Activated naive CD8-positive, alpha-beta T cell treated with anti-CD3 and anti-CD28 coated beads, Interleukin-2, amount 10 ng/mL, durations not matched to agents 7 days and 5 days (primary cell): ENCODE data around the gene PKD1. TPM values are rescaled to one million over a fixed set of nuclear protein-coding genes. Genes with fewer than 3 reads are reported as not detected.

Experiments used
- ATAC-seq: fragments of 150-1000 bp; cut with Tn5 transposase; one replicate; pipeline ENCODE4 v1.10.0; 2021; ENCODE audit warnings: low read depth, moderate library complexity
- POLR2A ChIA-PET: fragments of 350-600 bp; sonication (Branson Sonifier 250); formaldehyde crosslinking; loops from one replicate; lab custom pipeline; 2021; ENCODE audit warnings: antibody characterized with exemption; lab: Charles Lee
- DNase-seq: peaks from one replicate; pipeline ENCODE4 v3.0.0; 2021
- H3K27ac Mint-ChIP-seq: one replicate; pipeline ENCODE4 v1.8.0; 2022; ENCODE audit warnings: mild to moderate bottlenecking, mixed read lengths
- H3K27me3 Mint-ChIP-seq: one replicate; pipeline ENCODE4 v1.8.0; 2022; ENCODE audit warnings: mild to moderate bottlenecking, moderate library complexity, mixed read lengths
- H3K36me3 Mint-ChIP-seq: one replicate; pipeline ENCODE4 v1.8.0; 2021; ENCODE audit warnings: mild to moderate bottlenecking, mixed read lengths
- H3K4me1 Mint-ChIP-seq: one replicate; pipeline ENCODE4 v1.8.0; 2021; ENCODE audit warnings: mixed read lengths
- H3K4me3 Mint-ChIP-seq: one replicate; pipeline ENCODE4 v1.8.0; 2022; ENCODE audit warnings: mild to moderate bottlenecking, moderate library complexity, mixed read lengths
- H3K9me3 Mint-ChIP-seq: one replicate; pipeline ENCODE4 v1.8.0; 2021; ENCODE audit warnings: mixed read lengths
- total RNA-seq, 2 experiments: library from RNA; stranded (reverse); gene quantifications; one replicate each; pipeline ENCODE4 v1.2.3, GENCODE V29; 2021

The PKD1 gene
- total RNA-seq, 2 experiments from 2014 or later = 95.5 to 97.3 TPM

DNA sequence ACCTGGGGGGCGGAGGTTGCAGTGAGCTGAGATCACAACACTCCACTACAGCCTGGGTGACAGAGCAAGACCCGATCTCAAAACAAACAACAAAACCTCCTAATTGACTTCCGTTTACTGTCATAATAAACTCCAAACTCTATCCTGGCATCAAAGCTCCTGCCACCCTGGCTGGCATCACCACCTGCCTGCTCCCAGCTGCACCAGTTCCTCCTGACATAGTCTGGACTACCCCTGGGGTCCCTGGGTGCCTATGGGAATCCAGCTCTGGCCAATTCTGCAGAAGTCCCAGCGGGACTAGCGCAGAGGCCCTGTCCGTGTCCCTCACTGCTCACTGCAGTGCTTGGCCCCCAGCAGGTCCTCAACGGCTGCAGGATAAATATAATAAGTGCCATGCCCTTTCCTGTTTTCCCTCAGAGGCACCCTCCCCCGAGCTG, 88.8 kb downstream of the PKD1 start:
- Mint-ChIP-seq H3K27ac (peak overlapping the region; percentile 79), H3K4me1 (peaks cover 13% of the 10 kb centered on the region), H3K27me3 (no peaks in the 10 kb centered on the region), H3K36me3 (peaks cover 5% of the 10 kb centered on the region), H3K4me3 (peak overlapping the region; percentile 94), H3K9me3 (no peaks in the 10 kb centered on the region)
- POLR2A ChIA-PET = interaction anchor here (0.8 to 3.2 kb wide), 6 partner anchors 9 to 108 kb away, joined by 3 to 26 read pairs (median 8); partner anchors contain the start of genes RPS2 and TRAF7
- no peak for DNase-seq
- ATAC-seq = no peak

DNA sequence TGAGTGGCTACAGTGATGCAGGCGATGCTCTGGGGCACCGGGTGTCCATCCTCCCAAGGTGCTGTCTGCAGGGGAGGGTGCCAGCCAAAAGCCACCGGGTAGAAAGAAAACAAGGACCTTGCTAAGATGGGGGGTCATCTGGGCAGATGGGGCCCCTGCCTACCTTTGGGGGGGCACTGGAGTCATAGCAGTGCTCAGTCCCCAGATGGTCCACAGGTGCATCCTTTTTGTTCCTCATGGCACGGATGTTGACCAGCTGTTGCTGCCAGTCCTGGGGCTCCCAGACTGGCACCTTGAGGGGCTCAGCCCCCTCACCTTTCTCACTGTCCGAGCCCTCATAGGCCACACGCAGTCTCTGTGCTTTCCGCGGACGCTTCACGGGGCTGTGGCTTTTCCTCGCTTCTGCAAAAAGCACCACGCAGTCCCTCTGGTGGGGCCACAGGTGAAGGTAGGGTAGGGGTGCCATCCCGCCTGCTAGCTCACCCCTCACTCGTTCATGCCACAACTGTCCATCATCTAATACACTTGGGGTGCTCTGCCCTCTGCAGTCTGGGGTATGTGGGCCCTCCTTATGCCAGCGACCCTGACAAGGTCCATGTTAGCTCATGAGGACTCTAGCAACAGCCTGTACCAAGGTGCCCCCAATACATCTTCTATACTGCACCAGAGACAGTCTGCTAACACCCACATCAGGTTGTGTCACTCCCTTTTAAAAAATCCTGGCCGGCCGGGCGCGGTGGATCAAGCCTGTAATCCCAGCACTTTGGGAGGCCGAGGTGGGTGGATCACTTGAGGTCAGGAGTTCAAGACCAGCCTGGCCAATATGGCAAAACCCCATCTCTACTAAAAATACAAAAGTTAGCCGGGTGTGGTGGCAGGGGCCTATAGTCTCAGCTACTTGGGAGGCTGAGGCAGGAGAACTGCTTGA, 89.5 kb downstream of the PKD1 start:
- no peak for DNase-seq

DNA sequence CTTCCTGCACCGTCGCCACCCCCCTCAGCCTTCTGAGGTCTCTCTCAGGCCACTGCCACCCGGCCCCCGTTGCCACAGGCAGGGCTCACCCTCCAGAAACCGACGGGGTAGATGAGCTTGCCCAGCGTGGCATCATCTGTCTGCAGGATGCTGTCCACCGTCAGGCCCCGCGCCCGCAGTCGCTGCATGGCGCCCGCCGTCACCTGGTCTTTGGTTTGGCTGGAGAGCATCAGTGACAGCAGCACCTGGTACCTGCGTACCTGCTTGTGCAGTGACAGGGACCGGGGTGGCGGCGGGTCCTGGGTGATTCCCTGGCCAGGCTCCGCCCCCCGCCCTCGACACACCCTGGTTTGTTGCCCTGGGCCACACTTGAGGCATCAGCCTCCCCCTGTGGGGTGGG, 91.2 kb downstream of the PKD1 start:
- POLR2A ChIA-PET = no interaction called here
- Mint-ChIP-seq H3K4me1 (peaks cover 13% of the 10 kb centered on the region), H3K9me3 (no peaks in the 10 kb centered on the region), H3K27me3 (no peaks in the 10 kb centered on the region), H3K27ac (no peak overlapping the region), H3K4me3 (no peak overlapping the region), H3K36me3 (peaks cover 3% of the 10 kb centered on the region)
- ATAC-seq (no peak), DNase-seq (no peak)

More for the DNA sequence above, 89.5 kb downstream of the PKD1 start:
- ATAC-seq = no peak
- Mint-ChIP-seq H3K4me1 (peaks cover 13% of the 10 kb centered on the region), H3K9me3 (no peaks in the 10 kb centered on the region), H3K36me3 (peaks cover 4% of the 10 kb centered on the region), H3K27ac (no peak overlapping the region), H3K27me3 (no peaks in the 10 kb centered on the region), H3K4me3 (peak overlapping the region; percentile 94)
- POLR2A ChIA-PET = interaction anchor here (0.8 to 3.2 kb wide), 5 partner anchors 10 to 109 kb away, joined by 3 to 26 read pairs (median 8); partner anchors contain the start of genes RPS2 and TRAF7

DNA sequence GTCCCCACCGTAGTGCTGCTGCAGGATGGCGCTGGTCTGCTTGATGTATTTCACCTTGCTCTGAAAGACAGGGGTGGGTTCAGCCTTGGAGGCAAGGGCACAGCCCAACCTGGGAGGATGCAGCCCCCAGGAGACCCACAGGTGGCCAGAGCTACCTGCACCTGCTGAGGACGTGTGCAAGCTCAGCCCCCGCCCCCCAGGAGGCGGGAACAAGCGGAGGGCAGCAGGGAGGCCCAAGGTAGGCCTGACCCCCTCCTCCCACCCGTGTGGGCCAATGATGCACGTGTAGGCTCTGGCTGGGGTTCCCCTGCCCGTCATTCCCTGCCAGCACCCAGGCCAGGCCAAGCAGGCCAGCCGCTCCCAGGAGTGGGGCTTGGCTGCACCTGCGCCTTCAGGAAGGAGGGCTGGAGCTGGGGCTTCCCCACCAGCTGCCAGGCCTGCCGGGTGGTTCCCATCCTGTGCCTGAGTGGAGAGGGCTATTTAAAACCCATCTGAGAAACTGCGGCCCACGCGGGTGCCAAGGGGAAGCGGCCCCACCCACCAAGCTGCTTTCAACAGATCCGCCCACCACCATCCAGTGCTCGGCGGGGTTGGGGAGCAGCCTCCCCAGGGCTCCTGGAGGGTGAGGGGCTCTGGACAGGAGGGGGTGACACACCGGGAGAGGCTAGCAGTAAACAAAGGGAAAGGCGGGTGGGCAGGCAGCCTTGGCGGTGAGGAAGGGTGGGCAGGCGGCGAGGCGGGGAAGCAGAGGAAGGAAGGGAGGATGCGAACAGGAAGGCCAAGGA, 91.8 kb downstream of the PKD1 start:
- ATAC-seq = no peak
- POLR2A ChIA-PET = no interaction called here
- H3K36me3 Mint-ChIP-seq = peaks cover 3% of the 10 kb centered on the region

GRCh38 chr16:2042986-2043666, 92.6 kb downstream of the PKD1 start:
- Mint-ChIP-seq H3K27ac (no peak overlapping the region), H3K4me3 (no peak overlapping the region), H3K27me3 (no peaks in the 10 kb centered on the region), H3K4me1 (peaks cover 5% of the 10 kb centered on the region), H3K36me3 (peaks cover 3% of the 10 kb centered on the region), H3K9me3 (no peaks in the 10 kb centered on the region)
- no peak for DNase-seq
- POLR2A ChIA-PET = no interaction called here
- no peak for ATAC-seq

More for the DNA sequence above, 91.8 kb downstream of the PKD1 start:
- no peak overlapping the region for H3K27ac Mint-ChIP-seq
- no peaks in the 10 kb centered on the region for H3K9me3 Mint-ChIP-seq
- DNase-seq = no peak
- H3K4me3 Mint-ChIP-seq = no peak overlapping the region
- H3K4me1 Mint-ChIP-seq = peaks cover 11% of the 10 kb centered on the region
- no peaks in the 10 kb centered on the region for H3K27me3 Mint-ChIP-seq

- POLR2A ChIA-PET = no interaction called here
- DNase-seq (no peak), ATAC-seq (no peak)
- H3K27me3 Mint-ChIP-seq = no peaks in the 10 kb centered on the region
- peaks cover 3% of the 10 kb centered on the region for H3K36me3 Mint-ChIP-seq
- H3K9me3 Mint-ChIP-seq = no peaks in the 10 kb centered on the region
- no peak overlapping the region for H3K27ac Mint-ChIP-seq
- H3K4me1 Mint-ChIP-seq = peaks cover 5% of the 10 kb centered on the region
- no peak overlapping the region for H3K4me3 Mint-ChIP-seq
These were observed 93.3 kb downstream of the PKD1 start for GRCh38 chr16:2042171-2042985.

DNA sequence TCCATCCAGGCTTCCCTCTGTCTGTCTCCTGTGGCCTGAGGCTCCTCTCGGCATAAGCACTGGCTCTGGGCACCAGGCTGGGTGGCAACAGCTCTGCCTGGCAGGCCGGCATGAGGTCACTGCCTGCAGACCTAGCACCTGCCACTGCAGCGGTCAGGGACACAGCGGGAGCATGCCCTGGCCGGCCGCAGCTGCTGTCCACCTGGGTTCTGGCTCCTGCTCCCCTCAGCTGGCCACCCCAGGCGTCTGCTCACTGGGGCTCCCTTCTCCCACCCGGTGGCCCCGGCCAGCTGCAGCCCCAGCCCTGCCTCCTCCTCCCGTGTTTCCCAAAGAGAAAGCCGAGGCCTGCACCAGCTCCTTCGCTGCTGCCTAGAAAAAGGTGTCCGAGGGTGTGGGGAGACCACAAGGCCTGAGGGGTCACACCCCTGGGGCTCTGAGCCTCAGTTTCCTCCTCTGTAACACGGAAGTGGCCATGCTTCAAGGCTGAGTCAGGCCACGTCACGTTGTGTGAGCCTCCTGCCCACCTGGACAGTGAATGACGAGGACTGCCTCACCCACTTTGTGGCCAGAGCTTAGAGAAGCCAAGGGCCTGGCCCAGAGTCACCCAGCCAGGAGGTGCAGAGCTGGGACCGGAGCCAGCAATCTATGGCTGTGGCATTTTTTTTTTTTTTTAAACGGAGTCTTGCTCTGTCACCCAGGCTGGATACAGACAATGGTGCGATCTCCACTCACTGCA, 94.7 kb downstream of the PKD1 start:
- Mint-ChIP-seq H3K4me1 (no peaks in the 10 kb centered on the region), H3K27me3 (no peaks in the 10 kb centered on the region), H3K36me3 (no peaks in the 10 kb centered on the region), H3K9me3 (no peaks in the 10 kb centered on the region), H3K4me3 (no peak overlapping the region), H3K27ac (no peak overlapping the region)
- POLR2A ChIA-PET = interaction anchor here (1.0 kb wide), 1 partner anchor 114 kb away, joined by 7 read pairs; no protein-coding TSS in a partner anchor
- DNase-seq (no peak), ATAC-seq (no peak)

DNA sequence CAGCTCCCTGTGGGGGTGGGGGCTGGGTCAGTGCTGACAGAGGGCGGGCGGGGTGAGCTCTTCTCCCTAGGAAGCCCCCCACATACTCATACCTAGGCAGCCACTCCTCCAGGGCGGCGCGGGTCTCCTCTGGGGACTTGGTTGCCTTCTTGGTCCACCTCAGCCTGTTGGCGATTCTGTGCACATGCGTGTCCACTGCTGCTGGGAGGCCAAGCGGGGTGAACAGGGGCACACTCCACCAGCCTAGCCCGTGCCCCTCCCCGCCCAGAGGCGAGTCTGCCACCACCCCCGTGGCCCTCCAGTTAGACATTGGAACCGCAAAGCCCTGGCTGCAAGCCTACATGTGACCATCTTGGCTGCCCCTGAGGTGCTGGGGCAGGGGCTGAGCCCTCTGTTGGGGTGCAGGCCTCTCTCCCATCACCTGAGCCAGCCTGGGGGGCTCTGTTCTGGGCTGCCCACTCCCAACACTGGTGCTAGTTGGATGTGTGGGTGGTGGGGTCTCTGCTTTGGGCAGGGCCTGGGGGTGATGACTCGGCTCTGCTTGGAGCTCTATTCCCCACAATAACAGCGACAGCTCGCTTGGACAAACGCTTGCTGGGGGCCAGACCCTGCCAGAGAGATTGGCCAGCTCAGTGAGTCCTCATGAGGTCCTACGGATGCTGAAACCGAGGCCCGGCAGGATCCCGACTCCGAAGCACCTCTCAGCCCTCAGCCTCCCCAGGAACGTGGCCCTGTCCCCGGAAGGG, 95.5 kb downstream of the PKD1 start:
- no peak for ATAC-seq
- Mint-ChIP-seq H3K27ac (no peak overlapping the region), H3K4me1 (no peaks in the 10 kb centered on the region), H3K9me3 (no peaks in the 10 kb centered on the region), H3K4me3 (no peak overlapping the region), H3K36me3 (no peaks in the 10 kb centered on the region), H3K27me3 (no peaks in the 10 kb centered on the region)
- POLR2A ChIA-PET = interaction anchor here (1.0 kb wide), 1 partner anchor 115 kb away, joined by 7 read pairs; no protein-coding TSS in a partner anchor
- no peak for DNase-seq

DNA sequence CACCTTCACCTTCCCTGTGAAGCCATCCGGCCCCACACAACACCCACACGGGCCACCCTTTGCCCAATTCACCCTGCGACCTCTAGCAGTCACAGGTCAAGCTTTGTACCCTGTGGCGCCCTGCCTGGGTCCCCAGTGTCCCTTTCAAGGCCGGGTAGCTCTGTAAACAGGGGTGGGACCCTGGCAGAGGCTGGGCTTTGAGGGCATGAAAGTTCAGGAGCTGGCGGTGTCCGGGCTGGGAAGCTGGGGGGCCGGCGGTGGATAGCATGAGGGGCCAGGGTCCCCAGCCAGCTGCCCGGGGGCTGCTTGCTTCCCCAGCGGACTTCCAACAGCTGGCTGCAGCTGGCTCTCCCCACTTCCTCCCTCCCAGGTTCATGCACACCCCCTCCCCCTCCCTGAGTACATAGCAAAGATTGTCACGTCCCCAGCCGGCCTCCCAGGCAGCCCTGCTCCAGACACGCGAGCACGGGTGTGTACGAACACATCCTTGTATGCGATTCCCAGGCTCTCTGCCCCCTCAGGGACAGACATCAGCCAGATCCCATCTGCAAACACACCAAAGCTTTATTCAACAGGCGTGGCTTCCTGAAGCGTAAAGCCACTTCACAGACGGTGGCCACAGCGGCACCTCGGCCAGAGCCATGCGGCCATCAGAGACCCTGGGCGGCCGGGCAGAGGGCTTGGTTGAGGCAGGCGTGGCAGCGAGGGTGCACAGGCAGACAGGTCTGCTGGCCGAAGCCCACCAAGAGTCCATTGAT, 96.2 kb downstream of the PKD1 start:
- DNase-seq = no peak
- Mint-ChIP-seq H3K9me3 (no peaks in the 10 kb centered on the region), H3K4me3 (no peak overlapping the region), H3K36me3 (no peaks in the 10 kb centered on the region), H3K4me1 (no peaks in the 10 kb centered on the region), H3K27me3 (no peaks in the 10 kb centered on the region), H3K27ac (peak overlapping the region; percentile 51)
- no peak for ATAC-seq
- POLR2A ChIA-PET = no interaction called here
